ENCODE data around the gene NXN.
A peak's percentile ranks its signal among the peaks of the same experiment; 100 is the strongest.

The NXN gene

DNA sequence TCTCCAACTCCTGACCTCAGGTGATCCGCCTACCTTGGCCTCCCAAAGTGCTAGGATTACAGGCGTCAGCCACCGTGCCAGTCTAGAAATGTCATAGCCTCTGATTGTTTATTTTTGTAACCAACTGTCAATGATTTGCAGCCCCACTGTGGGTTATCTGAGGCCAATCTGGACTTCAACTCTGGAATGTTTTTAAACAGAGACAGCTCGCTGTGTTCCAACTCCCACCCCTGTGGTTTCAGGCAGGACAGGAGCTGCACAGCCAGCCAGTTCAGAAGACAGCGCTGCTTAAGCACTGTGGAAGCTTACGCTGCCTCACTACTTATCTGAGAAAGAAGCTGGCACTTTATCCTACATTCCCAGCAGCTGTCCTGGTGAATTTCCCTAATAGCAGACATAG is 177.9 kb downstream of the NXN start:
- H2AFZ ChIP-seq (ENCODE audit: low read depth, low read length): no peak overlapping the region
- H3K27me3 ChIP-seq (ENCODE audit: control insufficient read depth in 1 of 2, insufficient read depth in 1 of 2, low read length in 2 of 2): peaks cover 0 to 4% of the 10 kb centered on the region in 2 experiments
- no peak overlapping the region for H2BK15ac ChIP-seq (ENCODE audit: low read depth, poor library complexity, severe bottlenecking)
- peaks cover 25% of the 10 kb centered on the region for H3K79me1 ChIP-seq (replicated peaks; ENCODE audit: low read length, poor library complexity, severe bottlenecking)
- WGBS: 73% methylated on average over 6 of the region's 6 CpGs
- no peak overlapping the region for H3K9ac ChIP-seq (ENCODE audit: low read length)
- H2BK12ac ChIP-seq (ENCODE audit: low read length in 2 of 2): no peak overlapping the region
- H3K18ac ChIP-seq (ENCODE audit: low read depth in 1 of 2, low read length in 2 of 2): no peak overlapping the region
- H4K91ac ChIP-seq (ENCODE audit: low read length): no peak overlapping the region
- no peak overlapping the region for H3K4me3 ChIP-seq (ENCODE audit: insufficient read depth in 1 of 2, low read depth in 1 of 2, low read length in 2 of 2)
- H3K9me3 ChIP-seq (ENCODE audit: control insufficient read depth, low read length): no peaks in the 10 kb centered on the region
- H3K23ac ChIP-seq (ENCODE audit: low read length in 2 of 2): no peak overlapping the region
- H3K36me3 ChIP-seq (ENCODE audit: control insufficient read depth in 1 of 2, insufficient read depth in 2 of 2, low read depth in 1 of 2, low read length in 2 of 2): peaks cover 0 to 72% of the 10 kb centered on the region in 2 experiments
- H4K8ac ChIP-seq (ENCODE audit: low read length): peak overlapping the region; percentile 64
- peak overlapping the region; percentile 53 for H3K27ac ChIP-seq (ENCODE audit: low read length, poor library complexity, severe bottlenecking)
- no peak overlapping the region for H2BK120ac ChIP-seq (ENCODE audit: low read depth, low read length)
- no peak overlapping the region for H2AK5ac ChIP-seq (ENCODE audit: low read length, severe bottlenecking)
- H3K4me1 ChIP-seq (ENCODE audit: control insufficient read depth, insufficient read depth, low read depth, low read length): peaks cover 33% of the 10 kb centered on the region
- no peak overlapping the region for H3K14ac ChIP-seq (ENCODE audit: low read length in 2 of 2)
- no peak overlapping the region for H3K4ac ChIP-seq (ENCODE audit: low read depth in 1 of 2, low read length in 2 of 2)
- DNase-seq: peak; percentile 21
- no peak overlapping the region for H2BK5ac ChIP-seq (ENCODE audit: low read depth, low read length, poor library complexity, severe bottlenecking)
- H3K4me2 ChIP-seq (ENCODE audit: low read length, poor library complexity, severe bottlenecking): no peak overlapping the region

DNA sequence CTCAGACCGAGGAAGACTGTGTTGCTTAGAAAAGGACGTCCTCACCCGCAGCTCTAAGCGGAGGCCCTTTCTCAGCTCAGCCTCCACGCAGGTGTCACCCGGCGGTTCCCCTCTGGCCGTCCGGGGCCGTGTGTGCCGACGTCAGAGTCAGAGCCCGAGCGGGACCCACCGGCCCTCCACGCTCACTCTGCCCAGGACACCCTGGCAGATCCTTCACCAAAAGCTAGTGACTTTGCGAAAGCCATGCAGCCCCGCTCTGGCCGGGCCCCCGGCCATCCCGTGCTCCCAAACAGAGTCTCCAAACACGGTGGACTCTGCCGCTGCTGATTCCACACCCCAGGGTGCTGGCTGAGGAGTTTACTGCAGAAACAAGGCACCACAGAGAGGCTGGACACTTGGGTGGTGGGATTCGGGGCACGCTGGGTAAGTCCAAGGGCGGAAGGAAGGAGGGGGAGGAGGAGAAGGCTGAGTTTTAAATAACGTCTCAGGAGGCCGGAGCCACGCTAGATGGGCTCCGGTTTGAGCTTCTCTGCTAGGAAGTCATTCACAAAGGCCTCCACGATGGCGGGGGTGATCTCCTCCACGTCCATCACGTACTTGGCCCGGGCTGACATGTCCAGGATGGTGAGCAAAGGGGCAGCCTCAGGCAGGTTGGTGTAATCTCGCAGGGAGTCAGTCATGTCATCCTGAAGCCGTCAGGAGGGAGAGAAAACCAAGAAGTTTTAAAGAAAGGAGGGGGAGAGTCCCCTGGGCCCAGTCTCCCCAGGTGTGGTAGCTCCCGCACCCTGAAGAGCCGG is 178.9 kb downstream of the NXN start:
- no peak overlapping the region for H3K27ac ChIP-seq (ENCODE audit: low read length, poor library complexity, severe bottlenecking)
- no peak overlapping the region for H2BK15ac ChIP-seq (ENCODE audit: low read depth, poor library complexity, severe bottlenecking)
- H4K91ac ChIP-seq (ENCODE audit: low read length): no peak overlapping the region
- H3K9me3 ChIP-seq (ENCODE audit: control insufficient read depth, low read length): no peaks in the 10 kb centered on the region
- no peak overlapping the region for H3K4me2 ChIP-seq (ENCODE audit: low read length, poor library complexity, severe bottlenecking)
- no peak overlapping the region for H3K23ac ChIP-seq (ENCODE audit: low read length in 2 of 2)
- no peak overlapping the region for H2AFZ ChIP-seq (ENCODE audit: low read depth, low read length)
- H2BK5ac ChIP-seq (ENCODE audit: low read depth, low read length, poor library complexity, severe bottlenecking): no peak overlapping the region
- H3K14ac ChIP-seq (ENCODE audit: low read length in 2 of 2): no peak overlapping the region
- H2BK120ac ChIP-seq (ENCODE audit: low read depth, low read length): no peak overlapping the region
- no peak overlapping the region for H3K18ac ChIP-seq (ENCODE audit: low read depth in 1 of 2, low read length in 2 of 2)
- peaks cover 33% of the 10 kb centered on the region for H3K4me1 ChIP-seq (ENCODE audit: control insufficient read depth, insufficient read depth, low read depth, low read length)
- no peak for DNase-seq
- peaks cover 0 to 3% of the 10 kb centered on the region in 2 experiments for H3K27me3 ChIP-seq (ENCODE audit: control insufficient read depth in 1 of 2, insufficient read depth in 1 of 2, low read length in 2 of 2)
- H3K79me1 ChIP-seq (replicated peaks; ENCODE audit: low read length, poor library complexity, severe bottlenecking): peaks cover 25% of the 10 kb centered on the region
- 95% methylated on average over 39 of the region's 39 CpGs for WGBS
- H3K4ac ChIP-seq (ENCODE audit: low read depth in 1 of 2, low read length in 2 of 2): no peak overlapping the region
- H3K4me3 ChIP-seq (ENCODE audit: insufficient read depth in 1 of 2, low read depth in 1 of 2, low read length in 2 of 2): no peak overlapping the region
- H2AK5ac ChIP-seq (ENCODE audit: low read length, severe bottlenecking): peak overlapping the region; percentile 1
- no peak overlapping the region for H3K9ac ChIP-seq (ENCODE audit: low read length)
- peaks cover 0 to 77% of the 10 kb centered on the region in 2 experiments for H3K36me3 ChIP-seq (ENCODE audit: control insufficient read depth in 1 of 2, insufficient read depth in 2 of 2, low read depth in 1 of 2, low read length in 2 of 2)
- H4K8ac ChIP-seq (ENCODE audit: low read length): no peak overlapping the region
- H2BK12ac ChIP-seq (ENCODE audit: low read length in 2 of 2): no peak overlapping the region

DNA sequence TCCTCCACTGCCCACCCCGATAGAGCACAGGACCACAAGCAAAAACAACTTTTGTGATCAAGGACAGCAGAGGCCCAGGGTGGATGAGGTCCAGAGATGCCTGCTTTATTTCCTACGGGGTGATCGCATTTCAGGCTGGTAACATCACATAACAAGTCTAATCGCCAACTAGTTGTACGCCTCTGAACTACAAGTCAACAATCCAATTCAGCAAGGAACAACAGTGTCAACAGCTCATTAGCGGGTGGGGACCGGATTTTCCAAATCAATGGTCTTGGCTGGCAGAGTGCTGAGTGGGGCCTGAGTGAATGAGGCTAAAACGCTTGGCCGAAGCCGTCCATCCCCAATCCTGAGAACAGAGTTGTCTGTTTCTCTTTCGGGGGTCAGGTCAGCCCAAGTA is 180.3 kb downstream of the NXN start:
- Histone ChIP-seq H4K91ac (ENCODE audit: low read length) (no peak overlapping the region), H3K4ac (ENCODE audit: low read depth in 1 of 2, low read length in 2 of 2) (no peak overlapping the region), H2BK5ac (ENCODE audit: low read depth, low read length, poor library complexity, severe bottlenecking) (no peak overlapping the region), H3K4me3 (ENCODE audit: insufficient read depth in 1 of 2, low read depth in 1 of 2, low read length in 2 of 2) (no peak overlapping the region), H2BK15ac (ENCODE audit: low read depth, poor library complexity, severe bottlenecking) (no peak overlapping the region), H3K9ac (ENCODE audit: low read length) (no peak overlapping the region), H3K4me2 (ENCODE audit: low read length, poor library complexity, severe bottlenecking) (no peak overlapping the region), H3K14ac (ENCODE audit: low read length in 2 of 2) (no peak overlapping the region), H2AFZ (ENCODE audit: low read depth, low read length) (no peak overlapping the region), H4K8ac (ENCODE audit: low read length) (no peak overlapping the region), H3K27me3 (ENCODE audit: control insufficient read depth in 1 of 2, insufficient read depth in 1 of 2, low read length in 2 of 2) (peaks cover 0 to 3% of the 10 kb centered on the region in 2 experiments), H3K27ac (ENCODE audit: low read length, poor library complexity, severe bottlenecking) (no peak overlapping the region), H2BK12ac (ENCODE audit: low read length in 2 of 2) (no peak overlapping the region), H3K18ac (ENCODE audit: low read depth in 1 of 2, low read length in 2 of 2) (no peak overlapping the region), H2BK120ac (ENCODE audit: low read depth, low read length) (no peak overlapping the region), H3K23ac (ENCODE audit: low read length in 2 of 2) (no peak overlapping the region), H3K9me3 (ENCODE audit: control insufficient read depth, low read length) (no peaks in the 10 kb centered on the region), H3K4me1 (ENCODE audit: control insufficient read depth, insufficient read depth, low read depth, low read length) (peaks cover 30% of the 10 kb centered on the region), H2AK5ac (ENCODE audit: low read length, severe bottlenecking) (no peak overlapping the region), H3K79me1 (replicated peaks; ENCODE audit: low read length, poor library complexity, severe bottlenecking) (peaks cover 15% of the 10 kb centered on the region), H3K36me3 (ENCODE audit: control insufficient read depth in 1 of 2, insufficient read depth in 2 of 2, low read depth in 1 of 2, low read length in 2 of 2) (peaks cover 0 to 71% of the 10 kb centered on the region in 2 experiments)
- 97% methylated on average over 11 of the region's 11 CpGs for WGBS
- no peak for DNase-seq

DNA sequence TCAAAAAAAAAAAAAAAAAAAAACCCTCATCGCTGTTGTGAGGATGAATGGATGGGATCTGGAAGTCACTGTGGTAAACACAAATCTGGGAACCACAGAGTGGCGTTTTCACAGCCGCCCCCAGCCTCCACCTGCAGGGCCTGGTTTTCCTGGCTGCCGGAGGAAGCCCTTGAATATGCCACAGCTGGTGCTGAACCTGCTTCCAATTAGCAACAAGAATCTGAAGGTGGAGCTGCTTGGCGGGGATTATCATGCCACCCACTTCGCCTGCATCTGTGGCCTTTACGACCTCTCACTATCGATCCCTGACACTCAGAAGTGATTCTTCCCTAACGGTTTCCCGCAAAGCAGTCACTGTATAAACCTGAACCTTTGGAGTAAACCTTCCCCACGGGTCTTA is 181.3 kb downstream of the NXN start:
- no peak overlapping the region for H2BK120ac ChIP-seq (ENCODE audit: low read depth, low read length)
- H3K14ac ChIP-seq (ENCODE audit: low read length in 2 of 2): no peak overlapping the region
- H3K18ac ChIP-seq (ENCODE audit: low read depth in 1 of 2, low read length in 2 of 2): no peak overlapping the region
- no peak overlapping the region for H2AK5ac ChIP-seq (ENCODE audit: low read length, severe bottlenecking)
- no peak for DNase-seq
- no peak overlapping the region for H3K4me3 ChIP-seq (ENCODE audit: insufficient read depth in 1 of 2, low read depth in 1 of 2, low read length in 2 of 2)
- no peak overlapping the region for H3K9ac ChIP-seq (ENCODE audit: low read length)
- 84% methylated on average over 11 of the region's 11 CpGs for WGBS
- H3K23ac ChIP-seq (ENCODE audit: low read length in 2 of 2): no peak overlapping the region
- H2BK12ac ChIP-seq (ENCODE audit: low read length in 2 of 2): no peak overlapping the region
- H3K27me3 ChIP-seq (ENCODE audit: control insufficient read depth in 1 of 2, insufficient read depth in 1 of 2, low read length in 2 of 2): peaks cover 0 to 3% of the 10 kb centered on the region in 2 experiments
- H3K36me3 ChIP-seq (ENCODE audit: control insufficient read depth in 1 of 2, insufficient read depth in 2 of 2, low read depth in 1 of 2, low read length in 2 of 2): peaks cover 0 to 64% of the 10 kb centered on the region in 2 experiments
- no peak overlapping the region for H3K4me2 ChIP-seq (ENCODE audit: low read length, poor library complexity, severe bottlenecking)
- no peak overlapping the region for H3K4ac ChIP-seq (ENCODE audit: low read depth in 1 of 2, low read length in 2 of 2)
- no peaks in the 10 kb centered on the region for H3K9me3 ChIP-seq (ENCODE audit: control insufficient read depth, low read length)
- no peak overlapping the region for H4K91ac ChIP-seq (ENCODE audit: low read length)
- H3K4me1 ChIP-seq (ENCODE audit: control insufficient read depth, insufficient read depth, low read depth, low read length): peaks cover 26% of the 10 kb centered on the region
- no peak overlapping the region for H4K8ac ChIP-seq (ENCODE audit: low read length)
- H3K79me1 ChIP-seq (replicated peaks; ENCODE audit: low read length, poor library complexity, severe bottlenecking): peaks cover 10% of the 10 kb centered on the region
- no peak overlapping the region for H2BK15ac ChIP-seq (ENCODE audit: low read depth, poor library complexity, severe bottlenecking)
- H2AFZ ChIP-seq (ENCODE audit: low read depth, low read length): no peak overlapping the region
- H2BK5ac ChIP-seq (ENCODE audit: low read depth, low read length, poor library complexity, severe bottlenecking): no peak overlapping the region
- H3K27ac ChIP-seq (ENCODE audit: low read length, poor library complexity, severe bottlenecking): no peak overlapping the region
